ENCODE data around the gene PIK3R2. TPM values are rescaled to one million over a fixed set of nuclear protein-coding genes. Genes with fewer than 3 reads are reported as not detected.

PIK3R2 gene
- total RNA-seq, 4 donors from 2014 or later: 19.7 to 45.4 (median 28.2) TPM

DNA sequence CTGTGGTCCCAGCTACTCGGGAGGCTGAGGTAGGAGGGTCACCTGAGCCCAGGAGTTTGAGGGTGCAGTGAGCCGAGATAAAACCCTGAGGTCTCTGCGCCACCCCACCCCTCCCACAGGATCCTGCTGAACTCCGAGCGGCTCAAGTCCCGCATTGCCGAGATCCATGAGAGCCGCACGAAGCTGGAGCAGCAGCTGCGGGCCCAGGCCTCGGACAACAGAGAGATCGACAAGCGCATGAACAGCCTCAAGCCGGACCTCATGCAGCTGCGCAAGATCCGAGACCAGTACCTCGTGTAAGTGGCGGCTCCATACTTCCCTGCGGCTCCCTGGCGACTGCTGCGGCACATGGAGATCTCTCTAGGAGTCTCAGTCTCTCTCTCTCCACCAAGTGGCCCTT lies 14.0 kb downstream of the PIK3R2 start:
- Histone ChIP-seq H3K4me3 (no peak overlapping the region), H3K27me3 (no peaks in the 10 kb centered on the region), H3K9me3 (no peaks in the 10 kb centered on the region), H3K4me1 (peaks cover 0 to 8% (median 2%) of the 10 kb centered on the region in 4 donors), H3K27ac (no peak overlapping the region), H3K36me3 (peaks cover 0 to 64% (median 0%) of the 10 kb centered on the region in 3 donors)
- TF ChIP-seq CTCF (IDR thresholded peaks at IDR 0.05) (no peak), POLR2A (IDR thresholded peaks at IDR 0.05) (no peak)
- no peak for DNase-seq

DNA sequence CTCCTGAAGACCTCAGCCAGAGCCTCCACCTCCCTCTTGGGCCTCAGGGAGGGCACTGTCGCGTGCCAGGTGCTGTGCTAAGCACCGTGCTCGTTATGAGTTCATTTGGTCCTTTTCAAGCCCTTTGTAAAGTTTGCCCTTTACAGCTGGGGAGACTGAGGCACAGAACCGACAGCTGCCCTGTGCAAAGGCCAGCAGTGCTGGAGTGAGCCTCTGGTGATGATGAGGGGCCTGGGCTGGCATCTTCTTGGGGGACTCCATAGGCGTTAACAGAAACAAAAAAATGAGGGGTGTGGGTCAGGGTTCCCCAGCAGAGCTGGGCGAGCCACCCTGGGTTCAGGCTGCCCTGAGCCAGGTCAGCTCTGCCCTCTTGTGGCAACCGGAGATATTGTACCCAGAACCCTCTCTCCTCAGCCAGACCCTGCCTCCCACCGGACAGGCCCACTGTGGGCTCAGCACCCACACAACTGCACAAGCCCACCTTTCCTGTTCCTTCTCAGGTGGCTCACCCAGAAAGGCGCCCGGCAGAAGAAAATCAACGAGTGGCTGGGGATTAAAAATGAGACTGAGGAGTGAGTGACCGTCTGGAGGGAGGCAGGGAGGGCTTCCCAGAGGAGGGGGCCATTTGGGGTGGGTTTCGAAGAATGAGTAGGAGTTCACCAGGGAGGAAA lies 15.1 kb downstream of the PIK3R2 start:
- Histone ChIP-seq H3K27me3 (no peaks in the 10 kb centered on the region), H3K9me3 (no peaks in the 10 kb centered on the region), H3K4me3 (no peak overlapping the region), H3K36me3 (peaks cover 0 to 53% (median 0%) of the 10 kb centered on the region in 3 donors), H3K4me1 (peaks cover 0 to 10% (median 4%) of the 10 kb centered on the region in 4 donors), H3K27ac (peak overlapping the region in 2 of 4 donors; percentile 75 to 91)
- no peak for TF ChIP-seq POLR2A (IDR thresholded peaks at IDR 0.05)
- peak; percentile 68 to 80 (median 74) for TF ChIP-seq CTCF (IDR thresholded peaks at IDR 0.05)
- DNase-seq: peak; percentile 61 to 82 (median 64)

GRCh38 chr19:18168673-18169381 lies 15.9 kb downstream of the PIK3R2 start:
- Histone ChIP-seq H3K36me3 (peaks cover 0 to 46% (median 0%) of the 10 kb centered on the region in 3 donors), H3K4me3 (peak overlapping the region in 1 of 4 donors; percentile 16), H3K9me3 (no peaks in the 10 kb centered on the region), H3K27ac (peak overlapping the region in 3 of 4 donors; percentile 63 to 91 (median 75)), H3K27me3 (no peaks in the 10 kb centered on the region), H3K4me1 (peaks cover 0 to 11% (median 5%) of the 10 kb centered on the region in 4 donors)
- TF ChIP-seq CTCF (IDR thresholded peaks at IDR 0.05) (no peak), POLR2A (IDR thresholded peaks at IDR 0.05) (no peak)
- no peak for DNase-seq

- Histone ChIP-seq H3K27ac (peak overlapping the region; percentile 63 to 91 (median 69)), H3K27me3 (no peaks in the 10 kb centered on the region), H3K9me3 (no peaks in the 10 kb centered on the region), H3K36me3 (peaks cover 0 to 38% (median 0%) of the 10 kb centered on the region in 3 donors), H3K4me3 (no peak overlapping the region), H3K4me1 (peaks cover 0 to 19% (median 12%) of the 10 kb centered on the region in 4 donors)
- peak in 2 of 3 donors; percentile 70 to 75 for DNase-seq
- TF ChIP-seq POLR2A (IDR thresholded peaks at IDR 0.05) (no peak), CTCF (IDR thresholded peaks at IDR 0.05) (no peak)
These were observed 17.8 kb downstream of the PIK3R2 start for GRCh38 chr19:18170714-18171255.

GRCh38 chr19:18171605-18172327 lies 18.8 kb downstream of the PIK3R2 start:
- Histone ChIP-seq H3K36me3 (peaks cover 0 to 30% (median 0%) of the 10 kb centered on the region in 3 donors), H3K9me3 (no peaks in the 10 kb centered on the region), H3K4me1 (peaks cover 0 to 24% (median 12%) of the 10 kb centered on the region in 4 donors), H3K4me3 (no peak overlapping the region), H3K27ac (peak overlapping the region in 3 of 4 donors; percentile 75 to 91 (median 81)), H3K27me3 (no peaks in the 10 kb centered on the region)
- TF ChIP-seq CTCF (IDR thresholded peaks at IDR 0.05): no peak
- no peak for TF ChIP-seq POLR2A (IDR thresholded peaks at IDR 0.05)
- DNase-seq: peak in 2 of 3 donors; percentile 54 to 76

Data from Peyer's patch (tissue), 4 donors.